Pancreas (tissue), 10 donors: ENCODE measurements around the gene CCDC39. TPM values are rescaled to one million over a fixed set of nuclear protein-coding genes. Genes with fewer than 3 reads are reported as not detected.

Experiments used
- ATAC-seq, 4 donors: fragments of 200-7000 bp; cut with Tn5 transposase; one replicate each; pipeline versions ENCODE4 v1.8.0 to v1.9.1; 2020; ENCODE audit warnings: mild to moderate bottlenecking in 4 of 4, moderate library complexity in 4 of 4
- DNase-seq, 6 donors: peaks; one replicate each; pipeline ENCODE4 v3.0.0-alpha.2; 2020
- FAIRE-seq: peaks from 2 replicates; lab custom pipeline; 2012; peaks lifted over from hg19 to GRCh38; lab: Jason Lieb, UNC
- H3K27ac ChIP-seq, 4 donors: fragments of 200-600 bp; sonication (generic); 1 replicate in 3 of 4; 2 replicates in 1 of 4; pipeline versions ENCODE4 v1.5.0 to v1.8.0; 2020
- H3K27me3 ChIP-seq, 4 donors: fragments of 200-600 bp; one replicate each; pipeline ENCODE4 v1.8.0; 2021
- H3K36me3 ChIP-seq, 3 donors: fragments of 200-600 bp; sonication (generic) in 1 of 3; one replicate each; pipeline versions ENCODE4 v1.5.0 to v1.8.0; 2020 to 2021
- H3K4me1 ChIP-seq, 3 donors: fragments of 200-600 bp; one replicate each; pipeline ENCODE4 v1.8.0; 2021
- H3K4me3 ChIP-seq, 4 donors: fragments of 200-600 bp; sonication (generic) in 2 of 4; one replicate each; pipeline versions ENCODE4 v1.5.0 to v1.8.0; 2020 to 2021
- H3K9me3 ChIP-seq, 4 donors: fragments of 200-600 bp; one replicate each; pipeline ENCODE4 v1.8.0; 2021
- CTCF ChIP-seq, 4 donors: fragments of 200-600 bp; sonication (generic) in 3 of 4; IDR thresholded peaks; one replicate each; pipeline versions ENCODE4 v1.5.0 to v1.8.0; 2021; ENCODE audit warnings: antibody characterized with exemption in 4 of 4
- WGBS, 2 donors: extraction: QIAGEN DNeasy Blood & Tissue Kit; methylation state at CpG; one replicate each; pipeline ENCODE4 v1.1.7; 2013; 5-methylcytosine and 5-hydroxymethylcytosine counted together
- intact Hi-C, 3 donors: fragments of 100-400 bp; cut with DNase I; formaldehyde crosslinking; loops; one replicate each; pipeline versions ENCODE4 v1.11.1 to v1.14.2; 2022
- polyA plus RNA-seq, 2 donors: library from polyadenylated mRNA; stranded (reverse); fragments of 200-250 nt; gene quantifications; one replicate each; pipeline ENCODE4 v1.2.3, GENCODE V29; 2013
- total RNA-seq, 6 donors: library from RNA; stranded (reverse); fragmentation: NEBNext Ultra II Directional in 4 of 6; extraction: Animal tissue kit (Norgen Biotek cat#: 25700) in 4 of 6; gene quantifications; one replicate each; pipeline versions ENCODE4 v1.2.1 to v1.2.4, GENCODE V29; 2021 to 2023
- donor health status: healthy with polysubstance abuse.
- donor health status: DM: no; HTN: no; CAD: no; lungs with moderate emphysema.
- donor health status: DM: no; HTN: no; CAD: no.
- donor health status: control.
- donor health status: control.
- donor health status: Bipolar disorder and iron deficiency.
- donor health status: DM: yes; HTN: yes; CAD: no.
- donor health status: DM: no; HTN: no; CAD: no.
- donor health status: DM: no; HTN: no; CAD: no.
- donor health status: DM: yes; HTN: yes; CAD: no.

The CCDC39 gene
- total and polyA plus RNA-seq, 8 donors = 0.09 to 0.16 TPM; not detected in 6

DNA sequence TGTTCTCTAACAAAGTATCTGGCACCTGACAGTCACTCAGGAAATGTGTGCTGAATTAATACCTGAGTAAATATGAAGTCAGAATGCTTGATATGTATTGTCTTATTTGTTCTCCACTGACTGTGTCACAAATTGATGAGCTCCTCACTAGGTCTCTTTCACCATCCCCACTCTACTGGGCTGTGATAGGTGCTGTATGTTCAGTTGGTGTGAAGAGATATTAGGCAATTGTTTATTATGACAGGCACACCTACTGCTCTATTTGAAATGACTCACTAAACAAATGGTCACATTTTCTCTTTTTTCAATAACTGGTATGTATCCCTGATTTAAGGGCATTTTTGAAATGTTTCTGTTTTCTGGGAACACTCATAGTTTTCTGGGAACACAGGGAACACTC lies 25.2 kb upstream of the CCDC39 start:
- no peaks in the 10 kb centered on the region for H3K36me3 ChIP-seq
- intact Hi-C loops = no loop called here
- FAIRE-seq = no peak
- no peaks in the 10 kb centered on the region for H3K27me3 ChIP-seq
- no peak for DNase-seq
- no peak overlapping the region for H3K27ac ChIP-seq
- TF ChIP-seq CTCF (IDR thresholded peaks at IDR 0.05) = no peak
- H3K9me3 ChIP-seq = no peaks in the 10 kb centered on the region
- ATAC-seq = no peak
- H3K4me1 ChIP-seq = no peaks in the 10 kb centered on the region
- H3K4me3 ChIP-seq = no peak overlapping the region

DNA sequence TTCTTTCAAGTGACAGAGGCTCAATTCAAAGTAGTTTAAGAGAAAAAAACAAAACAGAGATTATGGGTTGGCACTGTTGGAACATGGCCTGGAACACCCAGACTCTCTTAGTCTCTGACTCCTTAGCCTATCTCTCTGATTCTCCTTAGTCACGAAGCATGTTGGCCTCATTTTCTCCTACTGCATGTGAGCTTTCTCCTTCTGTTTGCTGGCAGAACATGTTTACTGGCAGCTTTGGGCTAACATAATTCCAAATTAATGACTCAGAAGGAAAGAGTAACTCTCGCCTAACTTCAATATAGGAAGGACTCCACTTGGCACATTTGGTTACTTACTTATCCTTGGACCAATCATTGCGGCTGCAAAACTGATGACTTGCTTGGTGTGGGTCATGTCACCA lies 21.7 kb upstream of the CCDC39 start:
- Histone ChIP-seq H3K27ac (no peak overlapping the region), H3K36me3 (no peaks in the 10 kb centered on the region), H3K27me3 (no peaks in the 10 kb centered on the region), H3K9me3 (no peaks in the 10 kb centered on the region), H3K4me3 (no peak overlapping the region), H3K4me1 (no peaks in the 10 kb centered on the region)
- FAIRE-seq (no peak), DNase-seq (no peak), ATAC-seq (no peak)
- WGBS, 2 donors = 66 to 77% methylated on average over 3 of the region's 3 CpGs
- intact Hi-C loops = no loop called here
- no peak for TF ChIP-seq CTCF (IDR thresholded peaks at IDR 0.05)

DNA sequence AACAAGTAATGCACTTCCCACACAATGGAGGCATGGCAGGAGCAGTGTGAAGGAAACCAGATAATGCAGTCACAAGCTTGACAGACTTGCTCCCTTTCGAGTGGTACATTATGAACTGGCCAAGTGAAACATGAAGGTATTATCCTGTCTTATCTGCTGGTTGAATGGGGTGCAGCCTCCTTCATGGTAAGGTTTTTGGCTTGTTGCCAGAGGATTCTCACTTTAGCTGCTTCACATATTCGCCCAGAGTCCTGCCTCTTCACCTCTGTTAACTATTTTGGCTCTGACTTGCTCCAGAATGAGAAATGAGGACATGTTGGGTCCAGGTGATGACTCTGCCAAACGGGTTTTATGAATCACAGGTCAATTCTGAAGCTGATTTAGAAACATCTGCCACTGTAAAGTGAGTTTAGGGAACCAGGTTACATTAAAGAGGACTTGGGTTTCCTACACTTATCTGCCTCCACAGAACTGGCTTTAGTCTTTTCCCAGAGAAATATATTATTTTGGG lies 19.5 kb upstream of the CCDC39 start:
- Histone ChIP-seq H3K36me3 (no peaks in the 10 kb centered on the region), H3K9me3 (no peaks in the 10 kb centered on the region), H3K4me3 (no peak overlapping the region), H3K27me3 (no peaks in the 10 kb centered on the region), H3K27ac (no peak overlapping the region), H3K4me1 (no peaks in the 10 kb centered on the region)
- DNase-seq (no peak), FAIRE-seq (no peak), ATAC-seq (no peak)
- WGBS, 2 donors = 31 to 37% methylated on average over 3 of the region's 3 CpGs
- intact Hi-C loops = no loop called here
- no peak for TF ChIP-seq CTCF (IDR thresholded peaks at IDR 0.05)

- no peak for FAIRE-seq
- no peak for DNase-seq
- ATAC-seq = no peak
- intact Hi-C loops = no loop called here
- Histone ChIP-seq H3K4me3 (no peak overlapping the region), H3K27me3 (no peaks in the 10 kb centered on the region), H3K36me3 (no peaks in the 10 kb centered on the region), H3K4me1 (no peaks in the 10 kb centered on the region), H3K9me3 (no peaks in the 10 kb centered on the region), H3K27ac (no peak overlapping the region)
- TF ChIP-seq CTCF (IDR thresholded peaks at IDR 0.05) = no peak
Measured at GRCh38 chr3:180694321-180694720, 15.0 kb upstream of the CCDC39 start.

- Histone ChIP-seq H3K4me3 (no peak overlapping the region), H3K27me3 (no peaks in the 10 kb centered on the region), H3K36me3 (no peaks in the 10 kb centered on the region), H3K27ac (no peak overlapping the region), H3K4me1 (no peaks in the 10 kb centered on the region), H3K9me3 (no peaks in the 10 kb centered on the region)
- TF ChIP-seq CTCF (IDR thresholded peaks at IDR 0.05) = no peak
- WGBS, 2 donors = 77 to 92% methylated on average over 1 of the region's 1 CpG
- FAIRE-seq = no peak
- ATAC-seq = no peak
- no peak for DNase-seq
- intact Hi-C loops = no loop called here
Measured at GRCh38 chr3:180693656-180694055, 14.4 kb upstream of the CCDC39 start.
